ENCODE results near the gene FAM180B.

GRCh38 chr11:47611348-47611794 is 24.9 kb downstream of the FAM180B start:
- no peak for TF ChIP-seq EZH2 (IDR thresholded peaks at IDR 0.05)
- TF ChIP-seq POLR2AphosphoS5 (IDR thresholded peaks at IDR 0.05; ENCODE audit: borderline replicate concordance, low read depth, low read length) = no peak
- TF ChIP-seq FOXP2 (optimal IDR thresholded peaks at IDR 0.05; ENCODE audit: control extremely low read depth, extremely low read length, insufficient read depth) = no peak
